OCI-LY7 (cell line): ENCODE measurements around the gene DNAJC3. TPM values are rescaled to one million over a fixed set of nuclear protein-coding genes. Genes with fewer than 3 reads are reported as not detected.

Experiments
- BruUV-seq: library from RNA; stranded (reverse); fragments of 400-500 nt; replicated peaks from 2 replicates; lab custom pipeline; 2021; lab: Mats Ljungman, UMichigan
- CTCF ChIA-PET: fragments of 300-600 bp; sonication (Branson Sonifier 250); formaldehyde crosslinking; loops from one replicate; lab custom pipeline; 2022; ENCODE audit warnings: antibody characterized with exemption; ENCODE audit not compliant: unreplicated experiment; lab: Charles Lee
- POLR2A ChIA-PET: fragments of 300-600 bp; sonication (Branson Sonifier 250); formaldehyde crosslinking; loops from one replicate; lab custom pipeline; 2022; ENCODE audit warnings: antibody characterized with exemption; lab: Charles Lee
- DNase-seq: peaks from one replicate; pipeline ENCODE4 v3.0.0-alpha.2; 2015; ENCODE audit warnings: low spot score
- H2AFZ ChIP-seq: fragments of 200-600 bp; sonication (generic), shearing (Covaris generic); 2 replicates; pipeline ENCODE4 v1.6.1; 2014; ENCODE audit warnings: mild to moderate bottlenecking, antibody characterized with exemption, low read length, moderate library complexity
- H3K27ac ChIP-seq: fragments of 200-600 bp; sonication (generic); 2 replicates; pipeline ENCODE4 v1.5.1; 2014; ENCODE audit warnings: mixed run types, low read depth, mild to moderate bottlenecking, moderate library complexity, low read length, inconsistent platforms; ENCODE audit not compliant: poor library complexity, severe bottlenecking
- H3K36me3 ChIP-seq: fragments of 200-600 bp; sonication (generic); 2 replicates; pipeline ENCODE4 v1.6.1; 2014; ENCODE audit warnings: mild to moderate bottlenecking, antibody characterized with exemption, low read length, moderate library complexity, mixed read lengths; ENCODE audit not compliant: insufficient read depth
- H3K4me1 ChIP-seq: fragments of 200-600 bp; sonication (generic); 2 replicates; pipeline ENCODE4 v1.5.1; 2014; ENCODE audit warnings: mild to moderate bottlenecking, low read length; ENCODE audit not compliant: insufficient read depth, poor library complexity, severe bottlenecking
- H3K4me2 ChIP-seq: fragments of 200-600 bp; sonication (generic); 2 replicates; pipeline ENCODE4 v1.6.1; 2014; ENCODE audit warnings: mild to moderate bottlenecking, low read length
- H3K4me3 ChIP-seq: fragments of 200-600 bp; sonication (generic); 2 replicates; pipeline ENCODE4 v1.5.1; 2014; ENCODE audit warnings: mild to moderate bottlenecking, low read depth, low read length; ENCODE audit not compliant: poor library complexity, severe bottlenecking
- H3K79me2 ChIP-seq: fragments of 200-600 bp; sonication (generic); 2 replicates; pipeline ENCODE4 v1.6.1; 2016; ENCODE audit warnings: low read depth, mild to moderate bottlenecking, low read length, moderate library complexity, mixed read lengths; ENCODE audit not compliant: insufficient read depth
- H3K9me2 ChIP-seq: fragments of 200-600 bp; sonication (generic); 2 replicates; pipeline ENCODE4 v1.6.1; 2016; ENCODE audit warnings: mild to moderate bottlenecking, low read length, mixed read lengths; ENCODE audit not compliant: insufficient read depth
- H3K9me3 ChIP-seq: fragments of 200-600 bp; sonication (generic); 2 replicates; pipeline ENCODE4 v1.6.1; 2014; ENCODE audit warnings: mild to moderate bottlenecking, mixed run types, low read length, mixed read lengths
- H4K20me1 ChIP-seq: fragments of 200-600 bp; sonication (generic); 2 replicates; pipeline ENCODE4 v1.6.1; 2014; ENCODE audit warnings: mild to moderate bottlenecking, antibody characterized with exemption, low read length, moderate library complexity, mixed read lengths; ENCODE audit not compliant: insufficient read depth
- CTCF ChIP-seq: fragments of 200-600 bp; sonication (generic); conservative IDR thresholded peaks from 2 replicates; pipeline ENCODE4 v1.5.1; 2014; ENCODE audit warnings: mild to moderate bottlenecking, antibody characterized with exemption, low read length, moderate library complexity, mixed read lengths
- EZH2phosphoT487 ChIP-seq: fragments of 200-600 bp; sonication (generic); IDR thresholded peaks from 2 replicates; pipeline ENCODE4 v1.6.1; 2018; ENCODE audit warnings: low read depth, borderline replicate concordance, mild to moderate bottlenecking, mixed run types, antibody characterized with exemption, low read length, moderate library complexity, mixed read lengths
- intact Hi-C: fragments of 100-400 bp; cut with micrococcal nuclease; formaldehyde crosslinking; loops from one replicate; pipeline ENCODE4 v1.10.0; 2022; ENCODE audit not compliant: unreplicated experiment
- total RNA-seq, 2 experiments: library from RNA; depleted of rRNA in 1 of 2; stranded (reverse); fragments of >200 nt in 1 of 2; shearing (Covaris generic) in 1 of 2; gene quantifications; 2 replicates each; pipeline ENCODE4 v1.2.3, GENCODE V29; 2014 to 2022

DNAJC3 gene
- total RNA-seq, 2 experiments from 2014 or later = 5.4 to 11.1 TPM

GRCh38 chr13:95805921-95806320 lies 129.0 kb downstream of the DNAJC3 start:
- ChIA-PET CTCF (no interaction called here), POLR2A (no interaction called here)
- H3K9me2 ChIP-seq = no peaks in the 10 kb centered on the region
- no TSS peak for BruUV-seq
- H3K27ac ChIP-seq = no peak overlapping the region
- no peak overlapping the region for H2AFZ ChIP-seq
- intact Hi-C loops = no loop called here
- no peak overlapping the region for H3K4me2 ChIP-seq
- no peaks in the 10 kb centered on the region for H3K9me3 ChIP-seq
- H3K36me3 ChIP-seq = no peaks in the 10 kb centered on the region
- no peaks in the 10 kb centered on the region for H3K79me2 ChIP-seq
- no peaks in the 10 kb centered on the region for H4K20me1 ChIP-seq
- no peak overlapping the region for H3K4me3 ChIP-seq
- DNase-seq = no peak
- TF ChIP-seq CTCF = no peak
- TF ChIP-seq EZH2phosphoT487 = no peak
- H3K4me1 ChIP-seq = no peaks in the 10 kb centered on the region

GRCh38 chr13:95809429-95809828 lies 132.5 kb downstream of the DNAJC3 start:
- TF ChIP-seq CTCF (no peak), EZH2phosphoT487 (no peak)
- H3K27ac ChIP-seq = no peak overlapping the region
- no peak overlapping the region for H2AFZ ChIP-seq
- DNase-seq = no peak
- intact Hi-C loops = no loop called here
- no peaks in the 10 kb centered on the region for H3K9me3 ChIP-seq
- no TSS peak for BruUV-seq
- no peaks in the 10 kb centered on the region for H4K20me1 ChIP-seq
- H3K79me2 ChIP-seq = no peaks in the 10 kb centered on the region
- no peaks in the 10 kb centered on the region for H3K4me1 ChIP-seq
- no peaks in the 10 kb centered on the region for H3K36me3 ChIP-seq
- ChIA-PET CTCF (no interaction called here), POLR2A (interaction anchor here (0.6 kb wide), 1 partner anchor 14 kb away, joined by 3 read pairs; no protein-coding TSS in a partner anchor)
- no peaks in the 10 kb centered on the region for H3K9me2 ChIP-seq
- no peak overlapping the region for H3K4me3 ChIP-seq
- no peak overlapping the region for H3K4me2 ChIP-seq

GRCh38 chr13:95813139-95813538 lies 136.2 kb downstream of the DNAJC3 start:
- intact Hi-C loops = no loop called here
- Histone ChIP-seq H3K4me1 (no peaks in the 10 kb centered on the region), H3K36me3 (no peaks in the 10 kb centered on the region), H4K20me1 (no peaks in the 10 kb centered on the region), H3K9me2 (no peaks in the 10 kb centered on the region), H3K27ac (no peak overlapping the region), H3K4me3 (no peak overlapping the region), H2AFZ (no peak overlapping the region), H3K79me2 (no peaks in the 10 kb centered on the region), H3K4me2 (no peak overlapping the region), H3K9me3 (no peaks in the 10 kb centered on the region)
- no peak for TF ChIP-seq CTCF
- no peak for TF ChIP-seq EZH2phosphoT487
- POLR2A ChIA-PET = no interaction called here
- BruUV-seq = no TSS peak
- CTCF ChIA-PET = no interaction called here
- DNase-seq = no peak
